Endothelial cell of umbilical vein (primary cell): ENCODE data around the gene CCER1.

Experiments used
- CTCF ChIP-seq, 2 donors: IDR thresholded peaks; 1 replicate in 1 of 2; 2 replicates in 1 of 2; pipeline ENCODE4 v1.5.1; 2011; ENCODE audit warnings: low read length in 2 of 2, mild to moderate bottlenecking in 2 of 2, moderate library complexity in 2 of 2, control low read depth in 1 of 2, inconsistent platforms in 1 of 2, low read depth in 1 of 2; ENCODE audit not compliant: insufficient read depth in 1 of 2; ENCODE audit errors: extremely low read depth in 1 of 2
- POLR2A ChIP-seq: IDR thresholded peaks from 2 replicates; pipeline ENCODE4 v1.6.1; 2012; ENCODE audit warnings: low read depth, mild to moderate bottlenecking, control low read depth, low read length
- POLR2AphosphoS5 ChIP-seq: IDR thresholded peaks from 2 replicates; pipeline ENCODE4 v1.6.1; 2012; ENCODE audit warnings: low read depth, mild to moderate bottlenecking, control low read depth, low read length, moderate library complexity; ENCODE audit not compliant: insufficient read depth

- no peak for TF ChIP-seq POLR2A
- no peak for TF ChIP-seq CTCF (IDR thresholded peaks at IDR 0.05; ENCODE audit: extremely low read depth in 1 of 2, insufficient read depth in 1 of 2, low read depth in 1 of 2, low read length in 2 of 2)
- TF ChIP-seq POLR2AphosphoS5: no peak
These were observed 7.1 kb downstream of the CCER1 start for GRCh38 chr12:90947869-90948268.
